HEK293 (cell line): ENCODE results near the gene CLDN18.

Experiments used
- CTCF ChIA-PET: fragments of 350-600 bp; formaldehyde crosslinking; extraction: SDS; loops from one replicate; lab custom pipeline; 2021; ENCODE audit warnings: antibody characterized with exemption; lab: Yijun Ruan, JAX
- POLR2A ChIA-PET: fragments of 300-600 bp; formaldehyde crosslinking; extraction: SDS; loops from one replicate; lab custom pipeline; 2020; ENCODE audit warnings: antibody characterized with exemption, inconsistent platforms; lab: Yijun Ruan, JAX
- H3K27ac ChIP-seq: fragments of 200-500 bp; sonication (Bioruptor generic); 2 replicates; pipeline ENCODE4 v1.5.1; 2014; ENCODE audit warnings: low read depth, low read length, control low read depth, inconsistent platforms; ENCODE audit errors: extremely low read depth
- H3K36me3 ChIP-seq, 2 experiments: fragments of 200-500 bp in 1 of 2; sonication (Bioruptor generic) in 1 of 2; 1 replicate in 1 of 2; 2 replicates in 1 of 2; pipeline ENCODE4 v1.5.1; 2014 to 2017; ENCODE audit warnings: inconsistent platforms in 2 of 2, low read length in 2 of 2; ENCODE audit not compliant: control insufficient read depth in 2 of 2, insufficient read depth in 1 of 2
- H3K4me1 ChIP-seq: fragments of 200-500 bp; sonication (Bioruptor generic); 2 replicates; pipeline ENCODE4 v1.5.1; 2014; ENCODE audit warnings: mild to moderate bottlenecking, low read length, inconsistent platforms; ENCODE audit not compliant: control insufficient read depth, insufficient read depth
- H3K4me3 ChIP-seq: 2 replicates; pipeline ENCODE4 v1.5.1; 2011; ENCODE audit warnings: low read depth, mild to moderate bottlenecking, control low read depth, low read length, moderate library complexity
- H3K9me3 ChIP-seq: fragments of 200-500 bp; sonication (Bioruptor generic); 2 replicates; pipeline ENCODE4 v1.5.1; 2014; ENCODE audit warnings: low read depth, low read length, inconsistent platforms; ENCODE audit not compliant: control insufficient read depth, insufficient read depth
- KLF1 ChIP-seq: fragments of 450-650 bp; formaldehyde crosslinking; IDR thresholded peaks from 2 replicates; pipeline ENCODE4 v1.5.1; 2016; ENCODE audit warnings: missing biosample characterization, missing genetic modification characterization
- MYNN ChIP-seq: fragments of 450-650 bp; formaldehyde crosslinking; IDR thresholded peaks from 2 replicates; pipeline ENCODE4 v1.5.1; 2016; ENCODE audit warnings: missing biosample characterization, missing genetic modification characterization, borderline replicate concordance
- ZBTB17 ChIP-seq: fragments of 450-650 bp; formaldehyde crosslinking; IDR thresholded peaks from 2 replicates; pipeline ENCODE4 v1.5.1; 2016; ENCODE audit warnings: missing biosample characterization, missing genetic modification characterization
- ZIC2 ChIP-seq: fragments of 450-650 bp; formaldehyde crosslinking; IDR thresholded peaks from 2 replicates; pipeline ENCODE4 v1.5.1; 2016; ENCODE audit warnings: missing biosample characterization, missing genetic modification characterization
- ZNF133 ChIP-seq: fragments of 450-650 bp; formaldehyde crosslinking; IDR thresholded peaks from 2 replicates; pipeline ENCODE4 v1.5.1; 2016; ENCODE audit warnings: missing biosample characterization, missing genetic modification characterization
- ZNF2 ChIP-seq: fragments of 450-650 bp; formaldehyde crosslinking; IDR thresholded peaks from 2 replicates; pipeline ENCODE4 v1.5.1; 2016; ENCODE audit warnings: missing biosample characterization, missing genetic modification characterization
- ZNF335 ChIP-seq: fragments of 450-650 bp; formaldehyde crosslinking; conservative IDR thresholded peaks from 2 replicates; pipeline ENCODE4 v1.5.1; 2016; ENCODE audit warnings: missing biosample characterization, missing genetic modification characterization
- ZNF416 ChIP-seq: fragments of 450-650 bp; formaldehyde crosslinking; IDR thresholded peaks from 2 replicates; pipeline ENCODE4 v1.5.1; 2016; ENCODE audit warnings: missing biosample characterization, missing genetic modification characterization
- ZNF654 ChIP-seq: fragments of 450-650 bp; formaldehyde crosslinking; IDR thresholded peaks from 2 replicates; pipeline ENCODE4 v1.5.1; 2016; ENCODE audit warnings: low read depth, missing biosample characterization, missing genetic modification characterization
- ZNF660 ChIP-seq: fragments of 450-650 bp; IDR thresholded peaks from 2 replicates; pipeline ENCODE4 v1.5.1; 2018; ENCODE audit warnings: missing biosample characterization, mild to moderate bottlenecking, missing genetic modification characterization
- ZNF677 ChIP-seq: fragments of 450-650 bp; IDR thresholded peaks from 2 replicates; pipeline ENCODE4 v1.5.0; 2018; ENCODE audit warnings: missing biosample characterization, mild to moderate bottlenecking, missing genetic modification characterization, moderate library complexity
- ZNF843 ChIP-seq: fragments of 450-650 bp; formaldehyde crosslinking; IDR thresholded peaks from 2 replicates; pipeline ENCODE4 v1.5.1; 2016; ENCODE audit warnings: missing biosample characterization, missing genetic modification characterization
- TF ChIP-seq, protein P1 (sequence below): fragments of 450-650 bp; formaldehyde crosslinking; IDR thresholded peaks from 2 replicates; pipeline ENCODE4 v1.5.1; 2016; ENCODE audit warnings: missing biosample characterization, missing genetic modification characterization
- TF ChIP-seq, protein P2 (sequence below): fragments of 450-650 bp; formaldehyde crosslinking; IDR thresholded peaks from 2 replicates; pipeline ENCODE4 v1.5.1; 2016; ENCODE audit warnings: missing biosample characterization, missing genetic modification characterization
- TF ChIP-seq, protein P3 (sequence below): fragments of 450-650 bp; formaldehyde crosslinking; IDR thresholded peaks from 2 replicates; pipeline ENCODE4 v1.5.1; 2016; ENCODE audit warnings: missing biosample characterization, missing genetic modification characterization

Gene CLDN18

DNA sequence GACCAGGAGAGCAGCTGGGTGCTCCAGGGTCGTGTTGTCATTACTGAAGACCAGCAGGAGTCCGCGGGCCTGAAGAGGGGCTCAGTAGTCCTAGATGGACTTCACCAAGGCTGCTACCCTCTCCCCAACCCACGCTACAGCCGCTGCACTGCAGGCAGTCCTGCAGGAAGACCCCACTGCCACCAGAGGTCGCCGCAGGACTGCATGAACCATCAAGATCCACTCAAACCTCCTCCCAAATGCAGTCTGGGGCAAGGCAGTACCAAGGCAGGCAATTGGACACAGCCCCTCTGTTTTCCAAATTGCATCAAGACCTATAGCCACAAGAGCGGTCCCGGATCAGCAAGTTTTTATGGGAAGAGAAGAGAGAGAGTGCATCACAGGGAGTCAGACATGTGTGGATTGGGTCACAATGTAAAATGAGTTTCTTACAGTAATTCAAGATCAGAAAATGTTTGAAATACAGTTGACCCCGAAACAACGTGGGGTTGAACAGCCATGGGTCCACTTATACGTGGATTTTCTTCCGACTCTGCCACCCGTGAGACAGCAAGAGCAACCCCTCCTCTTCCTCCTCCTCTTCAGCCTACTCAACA, 58.7 kb downstream of the CLDN18 start:
- H3K36me3 ChIP-seq: peaks cover 0 to 81% of the 10 kb centered on the region in 2 experiments; a peak in 1 of 3 replicates
- POLR2A ChIA-PET: no interaction called here

DNA sequence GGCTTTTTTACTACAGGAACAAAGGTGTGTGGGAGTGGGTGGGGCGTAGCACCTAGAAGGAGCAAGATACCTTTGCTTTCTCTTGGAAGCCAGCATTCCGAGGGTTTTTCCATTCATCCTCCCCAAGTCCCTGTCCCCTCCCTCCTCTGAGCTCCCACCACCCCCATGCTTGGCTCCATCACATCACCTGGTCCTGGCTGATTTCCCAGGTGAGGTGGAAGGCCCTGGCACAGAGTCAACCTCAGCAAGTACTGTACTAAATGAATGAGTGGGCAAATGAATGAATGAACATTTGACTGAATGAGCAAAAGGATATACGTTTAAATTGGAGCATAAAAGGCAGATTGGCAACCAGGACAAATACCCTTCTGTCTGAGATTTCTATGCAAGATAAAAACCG, 60.0 kb downstream of the CLDN18 start:
- no peaks in the 10 kb centered on the region for H3K9me3 ChIP-seq
- no peaks in the 10 kb centered on the region for H3K4me1 ChIP-seq
- no peak for TF ChIP-seq MYNN (tag by site-specific recombination)
- TF ChIP-seq, protein P1, sequence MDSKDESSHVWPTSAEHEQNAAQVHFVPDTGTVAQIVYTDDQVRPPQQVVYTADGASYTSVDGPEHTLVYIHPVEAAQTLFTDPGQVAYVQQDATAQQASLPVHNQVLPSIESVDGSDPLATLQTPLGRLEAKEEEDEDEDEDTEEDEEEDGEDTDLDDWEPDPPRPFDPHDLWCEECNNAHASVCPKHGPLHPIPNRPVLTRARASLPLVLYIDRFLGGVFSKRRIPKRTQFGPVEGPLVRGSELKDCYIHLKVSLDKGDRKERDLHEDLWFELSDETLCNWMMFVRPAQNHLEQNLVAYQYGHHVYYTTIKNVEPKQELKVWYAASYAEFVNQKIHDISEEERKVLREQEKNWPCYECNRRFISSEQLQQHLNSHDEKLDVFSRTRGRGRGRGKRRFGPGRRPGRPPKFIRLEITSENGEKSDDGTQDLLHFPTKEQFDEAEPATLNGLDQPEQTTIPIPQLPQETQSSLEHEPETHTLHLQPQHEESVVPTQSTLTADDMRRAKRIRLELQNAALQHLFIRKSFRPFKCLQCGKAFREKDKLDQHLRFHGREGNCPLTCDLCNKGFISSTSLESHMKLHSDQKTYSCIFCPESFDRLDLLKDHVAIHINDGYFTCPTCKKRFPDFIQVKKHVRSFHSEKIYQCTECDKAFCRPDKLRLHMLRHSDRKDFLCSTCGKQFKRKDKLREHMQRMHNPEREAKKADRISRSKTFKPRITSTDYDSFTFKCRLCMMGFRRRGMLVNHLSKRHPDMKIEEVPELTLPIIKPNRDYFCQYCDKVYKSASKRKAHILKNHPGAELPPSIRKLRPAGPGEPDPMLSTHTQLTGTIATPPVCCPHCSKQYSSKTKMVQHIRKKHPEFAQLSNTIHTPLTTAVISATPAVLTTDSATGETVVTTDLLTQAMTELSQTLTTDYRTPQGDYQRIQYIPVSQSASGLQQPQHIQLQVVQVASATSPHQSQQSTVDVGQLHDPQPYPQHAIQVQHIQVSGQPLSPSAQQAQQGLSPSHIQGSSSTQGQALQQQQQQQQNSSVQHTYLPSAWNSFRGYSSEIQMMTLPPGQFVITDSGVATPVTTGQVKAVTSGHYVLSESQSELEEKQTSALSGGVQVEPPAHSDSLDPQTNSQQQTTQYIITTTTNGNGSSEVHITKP (tag by site-specific recombination): peak; percentile 73
- CTCF ChIA-PET: interaction anchor here (1.1 to 4.8 kb wide), 5 partner anchors 11 to 99 kb away, joined by 3 to 63 read pairs (median 5); partner anchors contain the start of gene DZIP1L
- POLR2A ChIA-PET: interaction anchor here (1.3 kb wide), 1 partner anchor 12 kb away, joined by 3 read pairs; no protein-coding TSS in a partner anchor
- H3K36me3 ChIP-seq: peaks cover 0 to 71% of the 10 kb centered on the region in 2 experiments; a peak in 1 of 3 replicates
- no peak overlapping the region for H3K4me3 ChIP-seq
- H3K27ac ChIP-seq: no peak overlapping the region

More for the DNA sequence above, 58.7 kb downstream of the CLDN18 start:
- CTCF ChIA-PET: interaction anchor here (0.6 to 4.8 kb wide), 11 partner anchors 12 to 516 kb away, joined by 3 to 63 read pairs (median 3); partner anchors contain the start of gene DZIP1L
- H3K27ac ChIP-seq: no peak overlapping the region
- H3K4me1 ChIP-seq: no peaks in the 10 kb centered on the region
- no peak overlapping the region for H3K4me3 ChIP-seq
- 0 out of 2 replicates have a peak, but pooled peaks have one; percentile 28 for TF ChIP-seq ZNF660 (tag by site-specific recombination)
- peak; percentile 34; the same call in 1 of the 2 replicates for TF ChIP-seq ZBTB17 (tag by site-specific recombination)
- no peak for TF ChIP-seq ZNF335 (tag by site-specific recombination)
- TF ChIP-seq ZNF677 (tag by site-specific recombination): no peak
- TF ChIP-seq ZNF843: no peak
- peak; percentile 68; the same call in 1 of the 2 replicates for TF ChIP-seq ZNF2 (tag by site-specific recombination)
- TF ChIP-seq, protein P2, sequence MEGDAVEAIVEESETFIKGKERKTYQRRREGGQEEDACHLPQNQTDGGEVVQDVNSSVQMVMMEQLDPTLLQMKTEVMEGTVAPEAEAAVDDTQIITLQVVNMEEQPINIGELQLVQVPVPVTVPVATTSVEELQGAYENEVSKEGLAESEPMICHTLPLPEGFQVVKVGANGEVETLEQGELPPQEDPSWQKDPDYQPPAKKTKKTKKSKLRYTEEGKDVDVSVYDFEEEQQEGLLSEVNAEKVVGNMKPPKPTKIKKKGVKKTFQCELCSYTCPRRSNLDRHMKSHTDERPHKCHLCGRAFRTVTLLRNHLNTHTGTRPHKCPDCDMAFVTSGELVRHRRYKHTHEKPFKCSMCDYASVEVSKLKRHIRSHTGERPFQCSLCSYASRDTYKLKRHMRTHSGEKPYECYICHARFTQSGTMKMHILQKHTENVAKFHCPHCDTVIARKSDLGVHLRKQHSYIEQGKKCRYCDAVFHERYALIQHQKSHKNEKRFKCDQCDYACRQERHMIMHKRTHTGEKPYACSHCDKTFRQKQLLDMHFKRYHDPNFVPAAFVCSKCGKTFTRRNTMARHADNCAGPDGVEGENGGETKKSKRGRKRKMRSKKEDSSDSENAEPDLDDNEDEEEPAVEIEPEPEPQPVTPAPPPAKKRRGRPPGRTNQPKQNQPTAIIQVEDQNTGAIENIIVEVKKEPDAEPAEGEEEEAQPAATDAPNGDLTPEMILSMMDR (tag by site-specific recombination): peak; percentile 89
- TF ChIP-seq ZNF654 (tag by site-specific recombination): peak; percentile 84
- TF ChIP-seq ZNF133 (tag by site-specific recombination): 0 out of 2 replicates have a peak, but pooled peaks have one; percentile 47
- no peaks in the 10 kb centered on the region for H3K9me3 ChIP-seq

DNA sequence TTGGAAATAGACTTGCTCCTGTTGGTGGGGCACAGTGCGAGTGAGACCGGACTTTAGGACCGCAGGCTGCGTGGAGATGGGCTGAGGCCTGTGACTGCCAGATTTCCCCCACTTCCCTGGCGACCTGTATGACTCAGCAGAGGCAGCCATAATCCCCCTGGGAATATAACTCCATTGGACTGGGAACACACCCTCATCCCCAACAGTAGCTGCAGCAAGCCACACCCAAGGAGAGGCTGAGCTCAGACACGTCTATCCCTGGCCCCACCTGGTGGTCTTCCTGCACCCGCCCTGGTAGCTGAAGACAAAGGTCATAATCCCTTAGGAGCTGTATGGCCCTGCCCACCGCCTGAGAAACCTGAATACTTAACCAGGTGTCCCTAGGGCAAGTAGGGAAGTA, 62.8 kb downstream of the CLDN18 start:
- POLR2A ChIA-PET: no interaction called here
- H3K9me3 ChIP-seq: no peaks in the 10 kb centered on the region
- CTCF ChIA-PET: interaction anchor here (0.7 to 1.7 kb wide), 5 partner anchors 9 to 47 kb away, joined by 3 to 6 read pairs (median 4); partner anchors contain the start of gene DZIP1L
- H3K4me1 ChIP-seq: no peaks in the 10 kb centered on the region
- peaks cover 0 to 67% of the 10 kb centered on the region in 2 experiments; a peak in 1 of 3 replicates for H3K36me3 ChIP-seq
- no peak for TF ChIP-seq ZNF2 (tag by site-specific recombination)
- TF ChIP-seq, protein P3, sequence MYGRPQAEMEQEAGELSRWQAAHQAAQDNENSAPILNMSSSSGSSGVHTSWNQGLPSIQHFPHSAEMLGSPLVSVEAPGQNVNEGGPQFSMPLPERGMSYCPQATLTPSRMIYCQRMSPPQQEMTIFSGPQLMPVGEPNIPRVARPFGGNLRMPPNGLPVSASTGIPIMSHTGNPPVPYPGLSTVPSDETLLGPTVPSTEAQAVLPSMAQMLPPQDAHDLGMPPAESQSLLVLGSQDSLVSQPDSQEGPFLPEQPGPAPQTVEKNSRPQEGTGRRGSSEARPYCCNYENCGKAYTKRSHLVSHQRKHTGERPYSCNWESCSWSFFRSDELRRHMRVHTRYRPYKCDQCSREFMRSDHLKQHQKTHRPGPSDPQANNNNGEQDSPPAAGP: peak; percentile 56; the same call in 1 of the 2 replicates
- no peak for TF ChIP-seq ZNF416 (tag by site-specific recombination)
- peak; percentile 95 for TF ChIP-seq KLF1 (tag by site-specific recombination)
- TF ChIP-seq ZIC2 (tag by site-specific recombination): no peak
- H3K4me3 ChIP-seq: no peak overlapping the region
- H3K27ac ChIP-seq: no peak overlapping the region
